ENCODE results near the gene HLF. TPM values are rescaled to one million over a fixed set of nuclear protein-coding genes. Genes with fewer than 3 reads are reported as not detected.

The HLF gene
- total and polyA plus RNA-seq, 2 experiments from 2014 or later = 0.29 to 0.74 TPM

DNA sequence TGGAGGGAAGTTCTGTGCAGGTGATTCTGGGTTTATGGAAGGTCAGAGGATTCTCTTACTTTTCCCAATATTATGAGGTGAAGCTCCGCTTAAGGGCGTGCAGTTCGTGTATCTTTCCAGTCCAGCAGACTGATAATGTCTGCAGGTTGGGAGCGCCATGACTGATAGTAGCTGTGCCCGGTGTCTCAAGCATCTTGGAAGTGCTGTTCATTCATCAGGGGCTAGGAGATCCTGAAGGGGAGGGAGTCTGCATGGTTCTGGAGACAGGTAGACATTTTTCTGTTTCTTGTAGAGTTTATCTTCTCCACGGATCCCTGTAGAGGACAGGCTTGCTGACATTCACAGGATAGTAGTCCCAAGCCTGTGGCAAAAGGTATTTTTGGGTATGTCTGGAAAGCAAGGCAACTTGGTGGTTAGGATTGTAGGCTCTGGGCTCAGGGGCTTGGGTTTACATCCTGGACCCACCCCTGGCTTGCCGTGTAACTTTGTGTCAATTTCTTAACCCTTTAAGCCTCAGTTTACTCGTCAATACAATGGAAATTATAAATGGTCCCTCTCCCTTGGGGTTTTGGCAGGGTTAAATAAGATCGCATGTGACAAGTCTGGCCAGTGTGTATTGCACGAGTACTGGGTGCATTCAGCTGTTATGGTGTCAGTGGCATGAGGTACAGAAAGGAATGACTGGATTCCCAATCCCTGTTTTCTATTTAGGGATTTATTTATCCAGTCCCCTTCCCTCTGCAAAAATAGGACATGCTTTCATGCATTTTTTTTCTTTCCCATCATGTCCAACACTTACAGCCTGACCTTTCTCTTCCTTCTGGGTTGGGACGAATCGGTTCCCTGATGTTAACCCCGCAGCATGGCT, 8.2 kb downstream of the HLF start:
- Histone ChIP-seq H3K36me3 (no peaks in the 10 kb centered on the region), H3K4me1 (ENCODE audit: low read depth) (peaks cover 8% of the 10 kb centered on the region), H3K4me3 (no peak overlapping the region), H3K9me3 (ENCODE audit: low read depth) (no peaks in the 10 kb centered on the region), H3K27me3 (peaks cover 23% of the 10 kb centered on the region), H3K27ac (no peak overlapping the region)
- TF ChIP-seq, protein P1, sequence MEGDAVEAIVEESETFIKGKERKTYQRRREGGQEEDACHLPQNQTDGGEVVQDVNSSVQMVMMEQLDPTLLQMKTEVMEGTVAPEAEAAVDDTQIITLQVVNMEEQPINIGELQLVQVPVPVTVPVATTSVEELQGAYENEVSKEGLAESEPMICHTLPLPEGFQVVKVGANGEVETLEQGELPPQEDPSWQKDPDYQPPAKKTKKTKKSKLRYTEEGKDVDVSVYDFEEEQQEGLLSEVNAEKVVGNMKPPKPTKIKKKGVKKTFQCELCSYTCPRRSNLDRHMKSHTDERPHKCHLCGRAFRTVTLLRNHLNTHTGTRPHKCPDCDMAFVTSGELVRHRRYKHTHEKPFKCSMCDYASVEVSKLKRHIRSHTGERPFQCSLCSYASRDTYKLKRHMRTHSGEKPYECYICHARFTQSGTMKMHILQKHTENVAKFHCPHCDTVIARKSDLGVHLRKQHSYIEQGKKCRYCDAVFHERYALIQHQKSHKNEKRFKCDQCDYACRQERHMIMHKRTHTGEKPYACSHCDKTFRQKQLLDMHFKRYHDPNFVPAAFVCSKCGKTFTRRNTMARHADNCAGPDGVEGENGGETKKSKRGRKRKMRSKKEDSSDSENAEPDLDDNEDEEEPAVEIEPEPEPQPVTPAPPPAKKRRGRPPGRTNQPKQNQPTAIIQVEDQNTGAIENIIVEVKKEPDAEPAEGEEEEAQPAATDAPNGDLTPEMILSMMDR (IDR thresholded peaks at IDR 0.05; ENCODE audit: low read depth, low read length) = no peak
- no peak for DNase-seq (ENCODE audit: low read depth in 1 of 2, low spot score in 1 of 2)

DNA sequence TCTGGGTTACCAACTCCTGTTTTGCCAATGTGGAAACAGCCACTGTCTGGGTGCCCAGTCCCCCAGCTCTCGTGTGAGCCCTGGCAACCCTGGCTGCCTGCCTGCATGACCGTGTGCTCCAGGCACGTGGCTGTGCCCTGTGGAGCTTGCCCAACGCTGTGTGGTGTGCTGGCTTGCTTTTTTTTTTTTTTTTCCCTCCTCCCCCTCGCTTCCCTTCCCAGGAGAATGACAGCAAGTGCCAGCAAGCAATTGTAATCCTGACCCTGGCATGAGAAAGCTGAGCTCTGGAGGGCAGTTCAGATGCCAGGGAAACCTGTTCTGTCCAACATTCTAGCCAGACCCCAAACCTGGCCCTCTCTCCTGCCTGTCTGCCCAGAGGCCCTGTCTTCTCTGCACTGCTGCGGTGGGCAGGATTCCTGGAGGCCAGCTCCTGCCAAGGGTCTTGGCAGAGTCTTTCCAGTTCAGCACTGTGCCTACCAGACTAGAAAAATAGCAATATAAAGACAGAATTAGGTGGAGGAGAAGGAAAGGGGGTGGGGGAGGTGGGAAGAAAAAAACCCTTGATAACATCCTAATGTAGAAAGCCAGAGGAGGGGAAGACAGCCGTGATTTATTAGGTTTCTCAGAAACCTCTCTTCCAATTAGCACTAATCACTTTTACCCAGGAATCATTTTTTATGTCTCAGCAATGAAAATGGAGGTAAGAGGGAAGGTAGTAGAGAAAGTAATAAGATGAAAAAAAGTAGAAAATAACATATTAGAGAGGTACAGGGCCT, 9.0 kb downstream of the HLF start:
- no peak for DNase-seq (ENCODE audit: low read depth in 1 of 2, low spot score in 1 of 2)
- Histone ChIP-seq H3K36me3 (no peaks in the 10 kb centered on the region), H3K4me3 (no peak overlapping the region), H3K4me1 (ENCODE audit: low read depth) (peaks cover 16% of the 10 kb centered on the region), H3K27me3 (peaks cover 15% of the 10 kb centered on the region), H3K9me3 (ENCODE audit: low read depth) (no peaks in the 10 kb centered on the region), H3K27ac (no peak overlapping the region)
- TF ChIP-seq, protein P1 (IDR thresholded peaks at IDR 0.05; ENCODE audit: low read depth, low read length) = no peak

DNA sequence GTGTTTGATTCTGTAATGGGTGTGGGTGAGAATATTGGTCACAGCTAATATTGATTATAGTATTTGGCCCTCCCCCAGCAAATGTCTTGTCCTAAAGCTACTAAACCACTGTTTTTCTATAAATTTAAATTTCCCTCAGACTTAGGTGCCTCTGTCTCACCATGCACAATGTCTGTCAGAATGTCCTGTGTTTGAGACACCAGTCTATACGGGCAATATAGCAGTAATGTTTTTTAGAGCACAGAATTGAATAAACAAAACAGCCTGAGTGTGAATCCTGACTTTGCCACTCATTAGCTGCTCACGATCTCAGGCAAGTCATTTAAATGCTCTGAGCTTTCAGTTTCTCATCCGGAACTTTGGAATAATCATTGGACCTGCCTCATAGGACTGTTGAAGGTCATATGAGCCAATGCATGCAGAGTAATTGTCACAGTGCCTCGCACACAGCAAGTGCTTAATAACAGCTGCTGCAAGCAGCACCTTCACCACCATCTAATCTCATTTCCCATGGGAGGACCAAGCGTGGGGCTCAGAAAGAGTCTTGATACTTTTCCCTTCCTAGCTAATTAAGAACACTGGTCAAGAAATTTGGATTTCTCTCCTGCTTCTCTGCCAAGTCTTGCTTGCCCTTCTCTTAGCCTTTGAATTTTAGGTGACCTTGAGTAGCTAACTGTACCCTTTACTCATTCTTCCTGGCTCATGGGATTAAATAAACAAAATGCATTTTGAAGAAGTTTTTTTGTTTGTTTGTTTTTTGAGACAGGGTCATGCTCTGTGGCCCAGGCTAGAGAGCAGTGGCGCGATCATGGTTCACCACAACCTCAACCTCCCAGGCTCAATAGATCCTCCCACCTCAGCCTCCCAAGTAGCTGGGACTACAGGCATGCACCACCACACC, 9.8 kb downstream of the HLF start:
- TF ChIP-seq, protein P1 (IDR thresholded peaks at IDR 0.05; ENCODE audit: low read depth, low read length) = no peak
- no peak overlapping the region for H3K27ac ChIP-seq
- H3K9me3 ChIP-seq (ENCODE audit: low read depth) = no peaks in the 10 kb centered on the region
- H3K4me3 ChIP-seq = no peak overlapping the region
- no peak for DNase-seq (ENCODE audit: low read depth in 1 of 2, low spot score in 1 of 2)
- peaks cover 7% of the 10 kb centered on the region for H3K27me3 ChIP-seq
- no peaks in the 10 kb centered on the region for H3K36me3 ChIP-seq
- H3K4me1 ChIP-seq (ENCODE audit: low read depth) = peaks cover 16% of the 10 kb centered on the region

DNA sequence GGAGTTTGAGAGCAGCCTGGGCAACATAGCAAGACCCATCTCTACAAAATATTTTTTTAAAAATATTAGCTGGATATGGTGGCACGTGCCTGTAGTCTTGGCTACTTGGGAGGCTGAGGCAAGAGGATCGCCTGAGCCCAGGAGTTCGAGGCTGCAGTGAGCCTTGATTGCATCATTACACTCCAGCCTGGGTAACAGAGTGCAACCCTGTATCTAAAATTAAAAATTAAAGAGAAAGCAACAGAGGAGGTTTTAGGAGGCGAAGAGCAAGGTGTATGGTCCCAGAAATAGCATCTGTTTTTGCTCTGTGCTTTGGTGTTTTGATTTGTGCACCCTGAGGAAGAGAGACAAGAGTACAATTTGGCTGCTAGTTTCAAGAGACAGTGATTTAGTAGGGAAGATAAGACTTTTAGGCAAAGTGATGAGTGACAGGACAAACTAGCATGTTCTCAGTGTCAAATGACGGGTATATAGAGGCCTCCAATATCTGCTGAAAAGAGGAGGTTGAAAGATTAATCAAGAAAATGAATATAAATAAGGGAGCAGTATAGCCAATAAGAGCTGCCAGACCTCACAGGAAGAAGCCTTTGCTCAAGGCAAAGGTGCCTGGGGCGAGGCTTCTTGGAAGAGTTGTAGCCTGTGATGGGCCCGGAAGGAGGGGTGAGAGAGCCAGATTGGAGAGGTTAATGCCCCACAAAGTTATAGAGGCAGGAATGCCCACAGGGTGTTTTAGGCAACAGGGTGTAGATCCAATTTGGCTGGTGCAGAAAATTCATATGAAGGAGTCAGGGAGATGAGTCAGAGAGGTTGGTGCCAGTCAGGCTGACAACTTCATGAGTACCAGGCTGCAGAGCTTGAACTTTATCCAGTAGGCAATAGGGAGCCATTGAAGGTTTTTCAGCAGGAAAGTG, 11.4 kb downstream of the HLF start:
- Histone ChIP-seq H3K27me3 (no peaks in the 10 kb centered on the region), H3K4me1 (ENCODE audit: low read depth) (peaks cover 16% of the 10 kb centered on the region), H3K27ac (no peak overlapping the region), H3K36me3 (no peaks in the 10 kb centered on the region), H3K9me3 (ENCODE audit: low read depth) (no peaks in the 10 kb centered on the region), H3K4me3 (no peak overlapping the region)
- no peak for DNase-seq (ENCODE audit: low read depth in 1 of 2, low spot score in 1 of 2)
- TF ChIP-seq, protein P1 (IDR thresholded peaks at IDR 0.05; ENCODE audit: low read depth, low read length) = no peak
